ENCODE measurements around the gene USB1. TPM values are rescaled to one million over a fixed set of nuclear protein-coding genes. Genes with fewer than 3 reads are reported as not detected.

The USB1 gene
- total RNA-seq, 1 experiment from 2014 or later = 106 TPM

- CTCF ChIA-PET = no interaction called here
These were observed 29.1 kb downstream of the USB1 start for GRCh38 chr16:58030136-58030840.

GRCh38 chr16:58031016-58031800 lies 30.0 kb downstream of the USB1 start:
- Histone ChIP-seq H3K4me3 (ENCODE audit: low read depth, low read length, poor library complexity, severe bottlenecking) (no peak overlapping the region), H3K9me3 (ENCODE audit: low read depth, low read length, poor library complexity, severe bottlenecking) (no peaks in the 10 kb centered on the region), H3K27me3 (replicated peaks; ENCODE audit: insufficient read depth, low read depth, low read length, poor library complexity) (no peaks in the 10 kb centered on the region), H3K36me3 (ENCODE audit: insufficient read depth, low read length, poor library complexity, severe bottlenecking) (no peaks in the 10 kb centered on the region), H3K27ac (ENCODE audit: low read depth, low read length, poor library complexity, severe bottlenecking) (no peak overlapping the region), H3K4me1 (ENCODE audit: insufficient read depth, low read length, poor library complexity, severe bottlenecking) (peaks cover 4% of the 10 kb centered on the region)
- intact Hi-C loops (cut with micrococcal nuclease; ENCODE audit: unreplicated experiment) = no loop called here
- ChIA-PET CTCF (interaction anchor here (0.5 kb wide), 1 partner anchor 111 kb away, joined by 3 read pairs; no protein-coding TSS in a partner anchor), POLR2A (ENCODE audit: low non-redundant PET) (no interaction called here)
- DNase-seq (ENCODE audit: low spot score) = no peak
- BruUV-seq (replicated peaks) = no TSS peak
- TF ChIP-seq CTCF (conservative IDR thresholded peaks at IDR 0.05; ENCODE audit: low read depth, low read length) (no peak), EZH2 (IDR thresholded peaks at IDR 0.05; ENCODE audit: borderline replicate concordance, low read depth, low read length, poor library complexity, severe bottlenecking) (no peak)

More at GRCh38 chr16:58030136-58030840, 29.1 kb downstream of the USB1 start:
- H3K27ac ChIP-seq (ENCODE audit: low read depth, low read length, poor library complexity, severe bottlenecking) = no peak overlapping the region
- POLR2A ChIA-PET (ENCODE audit: low non-redundant PET) = no interaction called here
- intact Hi-C loops (cut with micrococcal nuclease; ENCODE audit: unreplicated experiment) = no loop called here
- no peak for DNase-seq (ENCODE audit: low spot score)
- H3K4me3 ChIP-seq (ENCODE audit: low read depth, low read length, poor library complexity, severe bottlenecking) = no peak overlapping the region
- no peak for TF ChIP-seq CTCF (conservative IDR thresholded peaks at IDR 0.05; ENCODE audit: low read depth, low read length)
- no peak for TF ChIP-seq EZH2 (IDR thresholded peaks at IDR 0.05; ENCODE audit: borderline replicate concordance, low read depth, low read length, poor library complexity, severe bottlenecking)
- H3K27me3 ChIP-seq (replicated peaks; ENCODE audit: insufficient read depth, low read depth, low read length, poor library complexity) = no peaks in the 10 kb centered on the region
- H3K36me3 ChIP-seq (ENCODE audit: insufficient read depth, low read length, poor library complexity, severe bottlenecking) = no peaks in the 10 kb centered on the region
- peaks cover 7% of the 10 kb centered on the region for H3K4me1 ChIP-seq (ENCODE audit: insufficient read depth, low read length, poor library complexity, severe bottlenecking)
- H3K9me3 ChIP-seq (ENCODE audit: low read depth, low read length, poor library complexity, severe bottlenecking) = no peaks in the 10 kb centered on the region
- no TSS peak for BruUV-seq (replicated peaks)

- CTCF ChIA-PET = no interaction called here
- H3K36me3 ChIP-seq (ENCODE audit: insufficient read depth, low read length, poor library complexity, severe bottlenecking) = no peaks in the 10 kb centered on the region
- POLR2A ChIA-PET (ENCODE audit: low non-redundant PET) = interaction anchor here (0.6 kb wide), 1 partner anchor 21 kb away, joined by 4 read pairs; no protein-coding TSS in a partner anchor
- intact Hi-C loops (cut with micrococcal nuclease; ENCODE audit: unreplicated experiment) = no loop called here
- no peaks in the 10 kb centered on the region for H3K9me3 ChIP-seq (ENCODE audit: low read depth, low read length, poor library complexity, severe bottlenecking)
- TF ChIP-seq EZH2 (IDR thresholded peaks at IDR 0.05; ENCODE audit: borderline replicate concordance, low read depth, low read length, poor library complexity, severe bottlenecking) (no peak), CTCF (conservative IDR thresholded peaks at IDR 0.05; ENCODE audit: low read depth, low read length) (no peak)
- no peak for DNase-seq (ENCODE audit: low spot score)
- no peaks in the 10 kb centered on the region for H3K27me3 ChIP-seq (replicated peaks; ENCODE audit: insufficient read depth, low read depth, low read length, poor library complexity)
- no TSS peak for BruUV-seq (replicated peaks)
- no peak overlapping the region for H3K27ac ChIP-seq (ENCODE audit: low read depth, low read length, poor library complexity, severe bottlenecking)
- no peaks in the 10 kb centered on the region for H3K4me1 ChIP-seq (ENCODE audit: insufficient read depth, low read length, poor library complexity, severe bottlenecking)
- no peak overlapping the region for H3K4me3 ChIP-seq (ENCODE audit: low read depth, low read length, poor library complexity, severe bottlenecking)
These were observed 31.6 kb downstream of the USB1 start for GRCh38 chr16:58032710-58033293.
